ENCODE data around the gene ADGRG1.

Gene ADGRG1

DNA sequence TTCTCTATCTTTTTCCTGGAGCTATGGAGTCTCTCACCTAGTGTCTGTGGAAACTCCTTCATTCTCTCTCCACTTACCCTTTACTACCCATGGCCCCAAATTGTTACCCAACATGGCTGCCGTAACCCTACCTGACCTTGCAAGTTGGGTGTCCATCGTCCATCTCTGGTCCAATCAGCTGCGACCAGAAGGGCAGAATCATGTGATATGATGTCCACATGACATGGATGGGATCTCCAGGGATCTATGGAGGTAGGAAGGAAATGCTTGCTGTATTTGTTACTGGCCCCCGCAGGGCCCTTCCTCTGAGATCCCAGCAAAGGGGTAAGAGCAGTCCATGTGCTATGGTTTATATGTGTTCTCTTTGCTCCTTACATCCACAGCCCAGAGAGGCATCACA is 58.1 kb downstream of the ADGRG1 start:
- Histone ChIP-seq H3K4me1 (ENCODE audit: control insufficient read depth, insufficient read depth, low read length) (no peaks in the 10 kb centered on the region), H3K36me3 (ENCODE audit: control insufficient read depth in 2 of 2, insufficient read depth in 1 of 2, low read length in 2 of 2) (no peaks in the 10 kb centered on the region), H3K27ac (ENCODE audit: extremely low read depth, low read depth, low read length) (no peak overlapping the region), H3K4me3 (ENCODE audit: low read depth, low read length) (no peak overlapping the region), H3K9me3 (ENCODE audit: control insufficient read depth, insufficient read depth, low read depth, low read length) (no peaks in the 10 kb centered on the region)
- POLR2A ChIA-PET: no interaction called here
- TF ChIP-seq ZNF391 (tag by site-specific recombination; IDR thresholded peaks at IDR 0.05; ENCODE audit: borderline replicate concordance, low read depth) (no peak), ZNF514 (tag by site-specific recombination; IDR thresholded peaks at IDR 0.05) (no peak), ZNF670 (tag by site-specific recombination; IDR thresholded peaks at IDR 0.05; ENCODE audit: low read depth) (no peak)
- CTCF ChIA-PET: interaction anchor here (0.9 to 1.3 kb wide), 2 partner anchors 95 to 110 kb away, joined by 3 read pairs; no protein-coding TSS in a partner anchor

DNA sequence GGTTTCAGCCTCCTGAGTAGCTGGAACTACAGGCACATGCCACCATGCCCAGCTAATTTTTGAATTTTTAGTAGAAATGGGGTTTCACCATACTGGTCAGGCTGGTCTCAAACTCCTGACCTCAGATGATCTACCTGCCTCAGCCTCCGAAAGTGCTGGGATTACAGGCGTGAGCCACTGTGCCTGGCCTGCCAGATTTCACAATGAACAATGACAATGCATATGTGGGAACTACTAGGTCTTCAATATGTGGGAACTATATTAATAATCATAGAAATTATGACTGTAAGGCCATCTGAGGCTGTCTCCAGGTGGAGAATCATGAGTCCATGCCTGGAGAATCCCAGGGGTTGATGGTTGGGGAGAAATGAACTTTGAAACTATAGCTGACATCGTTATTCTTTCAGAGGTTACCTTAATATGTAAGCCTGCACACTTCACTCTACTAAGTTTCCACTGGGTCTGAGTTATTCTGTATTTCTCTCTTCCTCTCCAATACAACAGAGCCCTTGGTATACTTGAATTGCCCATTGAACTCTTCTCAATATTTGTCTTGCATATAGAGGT is 59.0 kb downstream of the ADGRG1 start:
- Histone ChIP-seq H3K4me3 (ENCODE audit: low read depth, low read length) (no peak overlapping the region), H3K9me3 (ENCODE audit: control insufficient read depth, insufficient read depth, low read depth, low read length) (no peaks in the 10 kb centered on the region), H3K27ac (ENCODE audit: extremely low read depth, low read depth, low read length) (no peak overlapping the region), H3K4me1 (ENCODE audit: control insufficient read depth, insufficient read depth, low read length) (no peaks in the 10 kb centered on the region), H3K36me3 (ENCODE audit: control insufficient read depth in 2 of 2, insufficient read depth in 1 of 2, low read length in 2 of 2) (no peaks in the 10 kb centered on the region)
- ChIA-PET POLR2A (no interaction called here), CTCF (interaction anchor here (1.3 kb wide), 1 partner anchor 96 kb away, joined by 3 read pairs; no protein-coding TSS in a partner anchor)
- TF ChIP-seq ZFP37 (tag by site-specific recombination; IDR thresholded peaks at IDR 0.05): no peak
- no peak for TF ChIP-seq ZSCAN23 (tag by site-specific recombination; IDR thresholded peaks at IDR 0.05)
- TF ChIP-seq ZNF391 (tag by site-specific recombination; IDR thresholded peaks at IDR 0.05; ENCODE audit: borderline replicate concordance, low read depth): no peak
- no peak for TF ChIP-seq ZNF626 (tag by site-specific recombination; IDR thresholded peaks at IDR 0.05)
- no peak for TF ChIP-seq MEIS1 (CRISPR knock-in tag; IDR thresholded peaks at IDR 0.05; ENCODE audit: borderline replicate concordance)
- TF ChIP-seq ZBTB21 (tag by site-specific recombination; IDR thresholded peaks at IDR 0.05): no peak
- no peak for TF ChIP-seq SCRT1 (tag by site-specific recombination; IDR thresholded peaks at IDR 0.05; ENCODE audit: borderline replicate concordance)

DNA sequence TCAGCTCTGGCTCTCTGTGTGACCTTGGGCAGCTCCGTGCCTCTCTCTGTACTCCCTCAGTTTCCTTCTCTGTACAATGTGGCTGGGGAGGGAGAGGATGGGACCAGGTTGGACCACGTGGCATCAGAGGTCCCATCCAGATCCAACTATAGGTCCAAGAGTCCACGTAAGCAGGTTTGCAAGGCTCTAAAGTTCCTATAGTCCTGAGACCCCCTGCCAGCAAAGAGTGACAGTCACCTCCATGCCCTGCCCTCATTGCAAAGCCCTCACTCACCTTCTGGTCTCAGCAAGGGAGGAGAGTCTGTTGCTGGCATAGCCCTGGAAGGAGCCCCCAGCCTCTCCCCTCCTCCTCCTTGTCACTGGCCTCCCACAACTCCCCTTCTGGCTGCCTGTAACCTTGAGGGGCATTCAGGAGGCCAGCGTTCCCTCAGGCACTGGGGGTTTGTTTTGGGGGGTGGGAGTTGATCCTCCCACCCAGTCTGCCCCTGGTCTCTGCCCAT is 60.1 kb downstream of the ADGRG1 start:
- POLR2A ChIA-PET: no interaction called here
- Histone ChIP-seq H3K4me3 (ENCODE audit: low read depth, low read length) (no peak overlapping the region), H3K27ac (ENCODE audit: extremely low read depth, low read depth, low read length) (no peak overlapping the region), H3K4me1 (ENCODE audit: control insufficient read depth, insufficient read depth, low read length) (no peaks in the 10 kb centered on the region), H3K36me3 (ENCODE audit: control insufficient read depth in 2 of 2, insufficient read depth in 1 of 2, low read length in 2 of 2) (no peaks in the 10 kb centered on the region), H3K9me3 (ENCODE audit: control insufficient read depth, insufficient read depth, low read depth, low read length) (no peaks in the 10 kb centered on the region)
- CTCF ChIA-PET: interaction anchor here (0.5 to 0.6 kb wide), 2 partner anchors 9 to 40 kb away, joined by 3 read pairs; no protein-coding TSS in a partner anchor
- TF ChIP-seq ZNF610 (tag by site-specific recombination; IDR thresholded peaks at IDR 0.05; ENCODE audit: borderline replicate concordance) (no peak), ZNF341 (tag by site-specific recombination; IDR thresholded peaks at IDR 0.05; ENCODE audit: low read depth) (0 out of 2 replicates have a peak, but pooled peaks have one; percentile 15), ZNF174 (tag by site-specific recombination; IDR thresholded peaks at IDR 0.05) (no peak), ZNF623 (tag by site-specific recombination; IDR thresholded peaks at IDR 0.05) (no peak)
- TF ChIP-seq, protein P1, sequence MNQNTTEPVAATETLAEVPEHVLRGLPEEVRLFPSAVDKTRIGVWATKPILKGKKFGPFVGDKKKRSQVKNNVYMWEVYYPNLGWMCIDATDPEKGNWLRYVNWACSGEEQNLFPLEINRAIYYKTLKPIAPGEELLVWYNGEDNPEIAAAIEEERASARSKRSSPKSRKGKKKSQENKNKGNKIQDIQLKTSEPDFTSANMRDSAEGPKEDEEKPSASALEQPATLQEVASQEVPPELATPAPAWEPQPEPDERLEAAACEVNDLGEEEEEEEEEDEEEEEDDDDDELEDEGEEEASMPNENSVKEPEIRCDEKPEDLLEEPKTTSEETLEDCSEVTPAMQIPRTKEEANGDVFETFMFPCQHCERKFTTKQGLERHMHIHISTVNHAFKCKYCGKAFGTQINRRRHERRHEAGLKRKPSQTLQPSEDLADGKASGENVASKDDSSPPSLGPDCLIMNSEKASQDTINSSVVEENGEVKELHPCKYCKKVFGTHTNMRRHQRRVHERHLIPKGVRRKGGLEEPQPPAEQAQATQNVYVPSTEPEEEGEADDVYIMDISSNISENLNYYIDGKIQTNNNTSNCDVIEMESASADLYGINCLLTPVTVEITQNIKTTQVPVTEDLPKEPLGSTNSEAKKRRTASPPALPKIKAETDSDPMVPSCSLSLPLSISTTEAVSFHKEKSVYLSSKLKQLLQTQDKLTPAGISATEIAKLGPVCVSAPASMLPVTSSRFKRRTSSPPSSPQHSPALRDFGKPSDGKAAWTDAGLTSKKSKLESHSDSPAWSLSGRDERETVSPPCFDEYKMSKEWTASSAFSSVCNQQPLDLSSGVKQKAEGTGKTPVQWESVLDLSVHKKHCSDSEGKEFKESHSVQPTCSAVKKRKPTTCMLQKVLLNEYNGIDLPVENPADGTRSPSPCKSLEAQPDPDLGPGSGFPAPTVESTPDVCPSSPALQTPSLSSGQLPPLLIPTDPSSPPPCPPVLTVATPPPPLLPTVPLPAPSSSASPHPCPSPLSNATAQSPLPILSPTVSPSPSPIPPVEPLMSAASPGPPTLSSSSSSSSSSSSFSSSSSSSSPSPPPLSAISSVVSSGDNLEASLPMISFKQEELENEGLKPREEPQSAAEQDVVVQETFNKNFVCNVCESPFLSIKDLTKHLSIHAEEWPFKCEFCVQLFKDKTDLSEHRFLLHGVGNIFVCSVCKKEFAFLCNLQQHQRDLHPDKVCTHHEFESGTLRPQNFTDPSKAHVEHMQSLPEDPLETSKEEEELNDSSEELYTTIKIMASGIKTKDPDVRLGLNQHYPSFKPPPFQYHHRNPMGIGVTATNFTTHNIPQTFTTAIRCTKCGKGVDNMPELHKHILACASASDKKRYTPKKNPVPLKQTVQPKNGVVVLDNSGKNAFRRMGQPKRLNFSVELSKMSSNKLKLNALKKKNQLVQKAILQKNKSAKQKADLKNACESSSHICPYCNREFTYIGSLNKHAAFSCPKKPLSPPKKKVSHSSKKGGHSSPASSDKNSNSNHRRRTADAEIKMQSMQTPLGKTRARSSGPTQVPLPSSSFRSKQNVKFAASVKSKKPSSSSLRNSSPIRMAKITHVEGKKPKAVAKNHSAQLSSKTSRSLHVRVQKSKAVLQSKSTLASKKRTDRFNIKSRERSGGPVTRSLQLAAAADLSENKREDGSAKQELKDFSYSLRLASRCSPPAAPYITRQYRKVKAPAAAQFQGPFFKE (tag by site-specific recombination; IDR thresholded peaks at IDR 0.05; ENCODE audit: borderline replicate concordance): no peak
